ENCODE measurements around the gene CHST9.

- TF ChIP-seq CTCF (IDR thresholded peaks at IDR 0.05 in 8 of 11, conservative IDR thresholded peaks at IDR 0.05 in 3 of 11), result no peak
- no peak for TF ChIP-seq POLR2A (IDR thresholded peaks at IDR 0.05)
- no peak for TF ChIP-seq POLR2AphosphoS5 (IDR thresholded peaks at IDR 0.05)
Observed at GRCh38 chr18:27214831-27215230, 29.7 kb upstream of the CHST9 start.
